Measurements from ENCODE around the gene ZNF175. TPM values are rescaled to one million over a fixed set of nuclear protein-coding genes. Genes with fewer than 3 reads are reported as not detected.
A peak's percentile ranks its signal among the peaks of the same experiment; 100 is the strongest.

Gene ZNF175
- total RNA-seq, 1 donor from 2014 or later: 5.2 TPM

DNA sequence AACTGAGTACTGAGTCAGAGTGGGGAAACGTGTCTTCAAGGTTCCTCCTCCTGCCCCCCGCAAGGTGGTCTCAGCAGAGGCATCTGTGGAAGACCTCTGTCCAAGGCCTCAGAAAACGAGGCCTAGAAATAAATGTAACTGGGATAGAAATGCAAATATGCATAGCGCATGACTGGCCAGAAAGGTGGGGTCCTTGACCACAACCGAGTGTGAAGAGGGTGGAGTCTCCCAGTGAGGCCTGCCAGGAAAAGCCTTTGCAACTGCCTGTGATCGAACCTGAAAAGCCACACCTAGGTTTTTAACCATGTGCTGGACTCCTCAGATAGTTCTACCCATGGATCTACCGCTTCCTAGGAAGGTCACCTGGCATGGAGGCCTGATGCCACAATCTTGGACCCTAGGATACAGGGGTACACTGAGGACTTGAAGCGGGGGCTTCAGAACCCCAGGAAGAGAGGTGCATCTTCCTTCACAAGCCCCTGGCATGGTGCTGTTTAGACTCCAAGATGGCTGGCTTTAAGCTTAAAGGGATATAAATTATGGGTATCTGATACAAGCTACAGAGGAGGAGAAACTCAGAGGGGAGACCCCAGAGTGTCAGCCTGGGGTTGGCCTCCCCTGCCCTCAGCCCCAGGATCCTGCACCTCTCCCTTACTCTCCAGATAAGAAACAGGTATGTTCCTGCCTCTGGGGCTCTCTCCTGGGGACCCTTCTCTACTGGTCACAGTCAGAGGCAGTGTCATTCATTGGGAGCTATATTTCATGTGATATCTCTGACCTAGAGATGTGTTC is 21.4 kb upstream of the ZNF175 start:
- no peak for DNase-seq (ENCODE audit: low spot score)
- no peak for ATAC-seq

GRCh38 chr19:51550848-51551672 is 20.0 kb upstream of the ZNF175 start:
- DNase-seq (ENCODE audit: low spot score) (no peak), ATAC-seq (no peak)

DNA sequence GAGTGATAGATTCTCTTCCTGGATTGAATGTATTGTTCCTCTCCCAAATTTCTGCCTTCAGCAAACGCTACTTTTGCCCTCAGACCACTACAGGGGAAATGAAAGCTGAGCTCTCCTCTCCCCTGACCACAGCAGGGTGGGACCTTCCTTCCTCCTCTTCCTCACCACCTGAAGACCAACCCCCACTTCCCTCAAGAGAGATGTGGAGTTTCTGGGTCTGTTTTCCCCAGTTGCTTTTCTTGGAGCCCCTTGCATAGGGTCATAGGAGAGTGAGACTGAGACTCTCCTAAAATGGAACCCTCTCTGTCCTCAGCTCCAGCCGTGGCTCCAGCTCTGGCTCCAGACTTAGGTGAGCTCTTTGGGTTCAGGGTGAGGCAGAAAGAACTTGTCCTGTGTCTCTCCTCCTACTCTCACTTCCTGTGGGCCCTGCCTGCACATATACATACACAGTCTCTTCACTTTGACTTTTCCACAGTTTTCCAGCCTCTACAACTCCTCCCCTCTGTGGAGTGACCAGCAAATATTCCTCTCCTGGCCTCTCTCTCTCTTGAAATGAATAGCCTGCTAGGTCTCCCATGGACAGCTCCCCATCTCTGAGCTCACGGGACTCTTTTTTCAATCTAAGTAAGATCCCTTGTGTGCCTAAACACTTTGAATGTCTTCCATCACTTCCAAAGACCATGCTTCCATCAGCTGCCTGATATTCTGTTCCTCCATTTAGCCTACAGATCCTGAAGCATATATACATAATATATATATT is 19.2 kb upstream of the ZNF175 start:
- ATAC-seq (no peak), DNase-seq (ENCODE audit: low spot score) (no peak)

- DNase-seq (ENCODE audit: low spot score) (no peak), ATAC-seq (no peak)
Observed at GRCh38 chr19:51552608-51552995, 18.5 kb upstream of the ZNF175 start.

GRCh38 chr19:51552996-51553725 is 17.9 kb upstream of the ZNF175 start:
- DNase-seq (ENCODE audit: low spot score) (peak; percentile 57), ATAC-seq (peak; percentile 88)

DNA sequence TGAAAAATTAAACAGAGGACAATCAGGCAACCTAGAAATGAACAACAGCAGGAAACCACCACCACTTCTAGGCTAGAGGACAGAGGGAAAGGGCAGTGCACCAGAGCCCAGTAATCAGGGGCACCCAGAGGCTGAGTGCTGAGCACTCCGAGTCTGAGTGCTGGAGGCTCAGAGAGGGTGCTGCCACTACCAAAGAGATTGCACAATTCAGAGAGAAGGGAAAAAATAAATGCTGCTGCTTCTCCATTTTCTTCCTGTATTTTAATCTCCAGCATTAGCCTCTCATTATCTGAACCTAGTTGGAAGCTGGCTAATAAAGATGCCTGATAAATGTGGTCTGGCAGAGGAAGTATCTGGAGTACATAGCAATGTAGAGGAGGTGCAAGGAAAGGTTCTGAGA is 11.8 kb upstream of the ZNF175 start:
- ATAC-seq: no peak
- DNase-seq (ENCODE audit: low spot score): no peak

DNA sequence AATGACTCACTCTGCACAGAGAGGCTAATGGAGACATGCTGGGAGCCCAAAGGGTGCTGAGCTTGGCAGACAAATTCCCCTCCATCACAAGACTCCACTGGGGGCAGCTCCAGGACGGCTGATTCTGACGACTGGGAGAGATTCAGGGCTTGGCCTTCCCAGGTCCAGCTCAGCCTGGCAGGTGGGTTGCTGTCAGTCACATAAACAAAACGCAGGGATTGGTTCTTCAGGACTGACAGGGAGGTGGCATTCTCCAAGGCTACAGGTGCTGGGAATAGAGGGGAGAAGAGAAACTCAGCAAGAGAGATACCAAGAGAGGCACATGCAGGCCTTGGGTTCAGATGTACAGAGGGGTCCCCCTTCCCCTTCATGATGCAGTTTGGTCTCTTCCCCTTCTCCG is 10.7 kb upstream of the ZNF175 start:
- ATAC-seq: no peak
- DNase-seq (ENCODE audit: low spot score): no peak

- DNase-seq (ENCODE audit: low spot score): no peak
- ATAC-seq: no peak
Observed at GRCh38 chr19:51564791-51565190, 6.3 kb upstream of the ZNF175 start.

DNA sequence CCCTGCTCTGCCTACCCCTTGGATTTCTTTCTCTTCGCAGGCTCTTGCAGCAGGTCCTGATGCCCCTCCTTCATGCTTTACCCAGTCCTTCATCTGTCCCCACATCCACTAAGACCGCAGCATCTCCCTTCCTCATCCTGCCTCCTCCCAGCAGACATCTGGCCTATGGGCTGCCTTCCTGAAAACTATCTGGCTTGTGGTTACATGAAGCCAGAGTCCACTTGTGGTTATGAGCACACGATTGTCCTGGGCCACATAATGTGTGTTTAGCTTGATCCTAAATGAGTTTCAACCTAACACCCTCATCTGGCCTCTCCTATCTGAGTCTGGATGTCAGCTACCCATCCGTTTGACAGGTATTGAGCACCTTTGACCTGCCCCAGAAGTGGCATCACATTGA is 5.5 kb upstream of the ZNF175 start:
- no peak for DNase-seq (ENCODE audit: low spot score)
- no peak for ATAC-seq

- no peak for DNase-seq (ENCODE audit: low spot score)
- no peak for ATAC-seq
Observed at GRCh38 chr19:51566489-51567100, 4.5 kb upstream of the ZNF175 start.

GRCh38 chr19:51567583-51567982 is 3.5 kb upstream of the ZNF175 start:
- ATAC-seq (no peak), DNase-seq (ENCODE audit: low spot score) (no peak)

DNA sequence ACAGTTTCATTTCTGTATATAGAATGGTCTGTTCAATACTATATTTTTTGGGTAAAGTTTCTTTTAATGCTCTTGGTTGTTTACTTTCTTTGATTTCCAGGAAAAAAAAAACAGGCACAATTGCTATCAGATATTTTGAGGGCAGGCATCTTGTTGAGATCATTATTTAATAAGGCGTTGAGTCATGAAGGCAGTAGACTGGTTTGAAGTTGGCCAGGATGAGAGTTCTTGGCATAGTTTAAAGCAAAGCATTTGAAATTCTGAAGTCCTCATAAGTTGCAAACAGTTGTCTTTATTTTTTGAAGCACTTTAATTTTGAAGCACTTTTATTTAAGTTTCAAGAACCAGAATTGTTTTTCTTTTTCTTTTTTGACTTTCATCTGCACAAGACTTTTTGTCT is 2.6 kb upstream of the ZNF175 start:
- ATAC-seq: no peak
- no peak for DNase-seq (ENCODE audit: low spot score)

GRCh38 chr19:51571599-51571998 is 516 bp downstream of the ZNF175 start:
- no peak for ATAC-seq
- DNase-seq (ENCODE audit: low spot score): no peak

- no peak for ATAC-seq
Observed at GRCh38 chr19:51572410-51572809, 1.3 kb downstream of the ZNF175 start.

DNA sequence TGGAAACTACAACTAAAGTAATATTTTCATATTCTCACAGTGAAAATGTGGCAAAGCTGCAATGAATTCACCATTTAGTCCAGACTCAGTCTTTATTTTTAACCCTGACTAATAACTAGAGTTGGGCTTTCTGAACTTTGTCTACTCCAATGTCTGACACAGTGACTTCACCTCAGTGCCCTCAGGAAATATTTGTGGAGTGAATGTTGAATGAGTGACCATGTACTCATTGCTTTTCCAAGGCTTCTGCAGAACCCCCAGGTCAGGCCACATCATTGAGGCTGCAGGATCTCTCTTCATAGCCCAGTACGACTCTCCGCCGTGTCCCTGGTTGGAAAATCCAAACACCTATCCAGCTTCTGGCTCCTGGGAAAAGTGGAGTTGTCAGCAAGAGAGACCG is 1.8 kb downstream of the ZNF175 start:
- no peak for ATAC-seq
- no peak for DNase-seq (ENCODE audit: low spot score)

More at GRCh38 chr19:51572410-51572809, 1.3 kb downstream of the ZNF175 start:
- DNase-seq (ENCODE audit: low spot score): no peak

- ATAC-seq: no peak
- DNase-seq (ENCODE audit: low spot score): no peak
Observed at GRCh38 chr19:51573331-51573730, 2.2 kb downstream of the ZNF175 start.

DNA sequence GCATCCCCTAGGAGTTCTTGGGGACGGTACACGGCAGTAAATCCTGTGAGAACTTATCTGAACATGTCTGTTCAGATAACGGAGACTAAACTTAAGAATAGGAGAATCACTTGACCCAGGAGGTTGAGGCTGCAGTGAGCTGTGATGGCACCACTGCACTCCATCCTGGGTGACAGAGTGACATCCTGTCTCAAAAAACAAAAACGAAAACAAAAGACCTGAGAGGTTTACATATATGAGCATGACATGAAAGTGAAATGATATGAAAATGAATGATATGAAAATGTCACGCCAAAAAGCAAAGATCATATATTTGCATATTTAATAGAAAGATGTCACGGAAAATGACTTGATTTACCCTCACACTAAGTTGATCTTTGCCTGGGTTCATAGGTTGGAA is 5.8 kb downstream of the ZNF175 start:
- ATAC-seq (no peak), DNase-seq (ENCODE audit: low spot score) (no peak)

DNA sequence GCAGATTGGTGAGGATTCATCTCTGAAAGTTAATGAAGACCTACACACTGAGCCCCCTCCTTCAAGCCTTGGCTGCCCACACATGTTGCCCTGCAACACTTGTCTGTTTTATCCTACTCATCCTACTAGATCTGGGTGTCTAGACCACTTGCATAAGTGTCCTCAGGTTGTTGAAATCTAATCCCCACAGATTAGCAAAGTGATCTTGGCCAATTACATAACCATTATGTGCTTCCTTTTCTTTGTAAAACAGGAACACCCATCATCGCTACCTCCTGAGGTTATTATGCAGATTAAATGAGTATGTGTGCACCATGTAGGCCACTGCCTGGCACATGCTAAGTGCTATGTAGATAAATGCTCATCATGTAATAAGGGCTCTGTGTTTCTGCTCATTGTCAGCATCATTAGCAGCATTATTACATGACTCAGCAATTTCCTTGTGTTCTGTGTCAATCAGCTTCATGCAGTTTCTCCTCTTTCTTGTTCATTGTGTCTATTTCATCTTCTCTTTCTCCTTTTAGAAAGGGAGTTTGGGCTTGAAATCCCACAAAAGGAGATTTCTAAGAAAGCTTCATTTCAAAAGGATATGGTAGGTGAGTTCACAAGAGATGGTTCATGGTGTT is 15.1 kb downstream of the ZNF175 start:
- DNase-seq (ENCODE audit: low spot score) (no peak), ATAC-seq (no peak)

GRCh38 chr19:51586799-51587198 is 15.7 kb downstream of the ZNF175 start:
- DNase-seq (ENCODE audit: low spot score): no peak
- no peak for ATAC-seq

Measured in left lobe of liver (tissue), 2 donors.